Ishikawa (cell line): Measurements from ENCODE around the gene CARD18.

ENCODE experiments used
- EGR1 ChIP-seq: IDR thresholded peaks from 2 replicates; pipeline ENCODE4 v1.6.1; 2012
- EP300 ChIP-seq: IDR thresholded peaks from 2 replicates; pipeline ENCODE4 v1.6.1; 2012; ENCODE audit warnings: borderline replicate concordance
- RAD21 ChIP-seq: IDR thresholded peaks from 2 replicates; pipeline ENCODE4 v1.6.1; 2012; ENCODE audit warnings: low read depth
- REST ChIP-seq: IDR thresholded peaks from 2 replicates; pipeline ENCODE4 v1.6.1; 2012; ENCODE audit warnings: low read depth, mild to moderate bottlenecking
- TAF1 ChIP-seq: IDR thresholded peaks from 2 replicates; pipeline ENCODE4 v1.6.1; 2012; ENCODE audit warnings: low read depth, mild to moderate bottlenecking
- TEAD4 ChIP-seq: IDR thresholded peaks from 2 replicates; pipeline ENCODE4 v1.6.1; 2012
- YY1 ChIP-seq: IDR thresholded peaks from 2 replicates; pipeline ENCODE4 v1.6.1; 2012; ENCODE audit warnings: low read depth
- TF ChIP-seq, protein P1 (sequence below): IDR thresholded peaks from 2 replicates; pipeline ENCODE4 v1.6.1; 2012

GRCh38 chr11:105156231-105156630 lies 16.7 kb upstream of the CARD18 start:
- TF ChIP-seq EP300 (no peak), TAF1 (no peak), EGR1 (no peak), YY1 (no peak), REST (no peak), RAD21 (no peak), TEAD4 (no peak)
- TF ChIP-seq, protein P1, sequence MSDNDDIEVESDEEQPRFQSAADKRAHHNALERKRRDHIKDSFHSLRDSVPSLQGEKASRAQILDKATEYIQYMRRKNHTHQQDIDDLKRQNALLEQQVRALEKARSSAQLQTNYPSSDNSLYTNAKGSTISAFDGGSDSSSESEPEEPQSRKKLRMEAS, result no peak
